Loucy (cell line): ENCODE data around the gene TPD52L1.

Experiments used
- H2AFZ ChIP-seq: fragments of 200-600 bp; sonication (generic); 2 replicates; pipeline ENCODE4 v1.6.0; 2016; ENCODE audit warnings: antibody characterized with exemption, mild to moderate bottlenecking, low read length, moderate library complexity
- H3F3A ChIP-seq: fragments of 200-600 bp; 2 replicates; pipeline ENCODE4 v1.6.0; 2016; ENCODE audit warnings: antibody characterized with exemption, low read depth, mild to moderate bottlenecking
- H3K27me3 ChIP-seq: fragments of 200-600 bp; sonication (generic); 2 replicates; pipeline ENCODE4 v1.6.1; 2014; ENCODE audit warnings: low read length, mild to moderate bottlenecking; ENCODE audit not compliant: insufficient read depth, poor library complexity, severe bottlenecking
- H3K36me3 ChIP-seq: fragments of 200-600 bp; sonication (generic); 2 replicates; pipeline ENCODE4 v1.6.1; 2016; ENCODE audit warnings: low read length; ENCODE audit not compliant: insufficient read depth
- H3K4me1 ChIP-seq: fragments of 200-600 bp; sonication (generic); 2 replicates; pipeline ENCODE4 v1.5.1; 2014; ENCODE audit warnings: low read length, mild to moderate bottlenecking; ENCODE audit not compliant: insufficient read depth, poor library complexity, severe bottlenecking
- H3K4me2 ChIP-seq: fragments of 200-600 bp; sonication (generic); 2 replicates; pipeline ENCODE4 v1.6.0; 2014; ENCODE audit warnings: antibody characterized with exemption, low read length, low read depth, mild to moderate bottlenecking; ENCODE audit not compliant: poor library complexity, severe bottlenecking
- H3K4me3 ChIP-seq: fragments of 200-600 bp; sonication (generic); 2 replicates; pipeline ENCODE4 v1.5.1; 2014; ENCODE audit warnings: low read length, mild to moderate bottlenecking, mixed read lengths; ENCODE audit not compliant: poor library complexity, severe bottlenecking
- H3K79me2 ChIP-seq: fragments of 200-600 bp; sonication (generic); 2 replicates; pipeline ENCODE4 v1.6.1; 2014; ENCODE audit warnings: low read length; ENCODE audit not compliant: insufficient read depth
- H3K9ac ChIP-seq: fragments of 200-600 bp; sonication (generic); 2 replicates; pipeline ENCODE4 v1.6.0; 2014; ENCODE audit warnings: mild to moderate bottlenecking, low read depth, low read length, moderate library complexity; ENCODE audit not compliant: poor library complexity, severe bottlenecking
- H3K9me2 ChIP-seq: fragments of 200-600 bp; sonication (generic); replicated peaks from 2 replicates; pipeline ENCODE4 v1.6.1; 2016; ENCODE audit warnings: low read depth, low read length, mixed read lengths
- H3K9me3 ChIP-seq: fragments of 200-600 bp; sonication (generic); 2 replicates; pipeline ENCODE4 v1.6.1; 2014; ENCODE audit warnings: mild to moderate bottlenecking, antibody characterized with exemption, low read length, low read depth; ENCODE audit not compliant: insufficient read depth
- H4K20me1 ChIP-seq: fragments of 200-600 bp; sonication (generic); 2 replicates; pipeline ENCODE4 v1.6.0; 2014; ENCODE audit warnings: antibody characterized with exemption, low read length, mild to moderate bottlenecking; ENCODE audit not compliant: insufficient read depth, poor library complexity, severe bottlenecking
- CTCF ChIP-seq: fragments of 200-600 bp; sonication (generic); conservative IDR thresholded peaks from 2 replicates; pipeline ENCODE4 v1.5.1; 2014; ENCODE audit warnings: mild to moderate bottlenecking, antibody characterized with exemption, low read length
- EZH2phosphoT487 ChIP-seq: fragments of 200-600 bp; IDR thresholded peaks from 2 replicates; pipeline ENCODE4 v1.6.1; 2018; ENCODE audit warnings: antibody characterized with exemption, mild to moderate bottlenecking, moderate library complexity, borderline replicate concordance

Gene TPD52L1

GRCh38 chr6:125210667-125211066 lies 57.1 kb downstream of the TPD52L1 start:
- Histone ChIP-seq H3F3A (no peaks in the 10 kb centered on the region), H3K36me3 (no peaks in the 10 kb centered on the region), H4K20me1 (no peaks in the 10 kb centered on the region), H3K4me2 (no peak overlapping the region), H3K27me3 (no peaks in the 10 kb centered on the region), H3K79me2 (no peaks in the 10 kb centered on the region), H3K9me3 (no peaks in the 10 kb centered on the region), H3K4me1 (no peaks in the 10 kb centered on the region), H3K9me2 (no peaks in the 10 kb centered on the region), H2AFZ (no peak overlapping the region), H3K4me3 (no peak overlapping the region), H3K9ac (no peak overlapping the region)
- no peak for TF ChIP-seq CTCF
- TF ChIP-seq EZH2phosphoT487, result no peak

GRCh38 chr6:125211352-125211751 lies 57.8 kb downstream of the TPD52L1 start:
- no peak overlapping the region for H3K4me3 ChIP-seq
- no peaks in the 10 kb centered on the region for H3K36me3 ChIP-seq
- no peaks in the 10 kb centered on the region for H3K9me2 ChIP-seq
- H2AFZ ChIP-seq, result no peak overlapping the region
- H3K9me3 ChIP-seq, result no peaks in the 10 kb centered on the region
- no peak for TF ChIP-seq EZH2phosphoT487
- no peak for TF ChIP-seq CTCF
- no peak overlapping the region for H3K9ac ChIP-seq
- no peaks in the 10 kb centered on the region for H3K27me3 ChIP-seq
- no peaks in the 10 kb centered on the region for H3K79me2 ChIP-seq
- H3K4me1 ChIP-seq, result no peaks in the 10 kb centered on the region
- H3F3A ChIP-seq, result no peaks in the 10 kb centered on the region
- H4K20me1 ChIP-seq, result no peaks in the 10 kb centered on the region
- no peak overlapping the region for H3K4me2 ChIP-seq

GRCh38 chr6:125212377-125212776 lies 58.8 kb downstream of the TPD52L1 start:
- no peaks in the 10 kb centered on the region for H3K4me1 ChIP-seq
- H3K27me3 ChIP-seq, result no peaks in the 10 kb centered on the region
- H2AFZ ChIP-seq, result no peak overlapping the region
- H3K9ac ChIP-seq, result no peak overlapping the region
- TF ChIP-seq EZH2phosphoT487 (no peak), CTCF (no peak)
- no peaks in the 10 kb centered on the region for H3F3A ChIP-seq
- no peaks in the 10 kb centered on the region for H3K9me3 ChIP-seq
- no peaks in the 10 kb centered on the region for H3K9me2 ChIP-seq
- no peak overlapping the region for H3K4me2 ChIP-seq
- H3K4me3 ChIP-seq, result no peak overlapping the region
- H4K20me1 ChIP-seq, result no peaks in the 10 kb centered on the region
- no peaks in the 10 kb centered on the region for H3K36me3 ChIP-seq
- no peaks in the 10 kb centered on the region for H3K79me2 ChIP-seq
